IPS DF 19.7 (cell line): ENCODE data around the gene INHA.
A peak's percentile ranks its signal among the peaks of the same experiment; 100 is the strongest.

Experiments used
- DNase-seq: peaks from one replicate; pipeline ENCODE4 v3.0.0-alpha.2; 2013; ENCODE audit warnings: low read depth, low spot score

The INHA gene

GRCh38 chr2:219540784-219541504, 31.2 kb upstream of the INHA start:
- no peak for DNase-seq

- DNase-seq, result no peak
These were observed 30.4 kb upstream of the INHA start for GRCh38 chr2:219541611-219542180.

GRCh38 chr2:219542931-219543595, 29.0 kb upstream of the INHA start:
- DNase-seq, result no peak

GRCh38 chr2:219543596-219544358, 28.3 kb upstream of the INHA start, which contains the start of the genes CHPF and TMEM198:
Gene CHPF, minus strand, starts transcription at chr2:219543809. Its CDS starts 271 bp downstream, at chr2:219543538.
Gene TMEM198, plus strand, starts transcription at chr2:219544028. Its CDS starts 700 bp downstream, at chr2:219544728.
- DNase-seq, result peak; percentile 93

- no peak for DNase-seq
These were observed 27.5 kb upstream of the INHA start for GRCh38 chr2:219544567-219544966.

- no peak for DNase-seq
These were observed 26.7 kb upstream of the INHA start for GRCh38 chr2:219545295-219545942.

GRCh38 chr2:219545943-219546352, 26.2 kb upstream of the INHA start:
- no peak for DNase-seq

GRCh38 chr2:219547621-219548020, 24.5 kb upstream of the INHA start:
- DNase-seq, result no peak

GRCh38 chr2:219548990-219549389, 23.1 kb upstream of the INHA start:
- no peak for DNase-seq

- DNase-seq, result no peak
These were observed 22.5 kb upstream of the INHA start for GRCh38 chr2:219549619-219550018.

GRCh38 chr2:219551441-219552381, 20.4 kb upstream of the INHA start:
- no peak for DNase-seq

- DNase-seq, result no peak
These were observed 19.5 kb upstream of the INHA start for GRCh38 chr2:219552382-219553167.

- no peak for DNase-seq
These were observed 19.0 kb upstream of the INHA start for GRCh38 chr2:219553168-219553417.

GRCh38 chr2:219553463-219553963, 18.6 kb upstream of the INHA start:
- DNase-seq, result no peak

- no peak for DNase-seq
These were observed 17.8 kb upstream of the INHA start for GRCh38 chr2:219554350-219554749.

- DNase-seq, result no peak
These were observed 16.2 kb upstream of the INHA start for GRCh38 chr2:219555956-219556355.

GRCh38 chr2:219556413-219556812, 15.7 kb upstream of the INHA start:
- no peak for DNase-seq

GRCh38 chr2:219557320-219557719, 14.8 kb upstream of the INHA start:
- DNase-seq, result no peak
